SJSA1 (cell line): Measurements from ENCODE around the gene EML4. TPM values are rescaled to one million over a fixed set of nuclear protein-coding genes. Genes with fewer than 3 reads are reported as not detected.

ENCODE experiments used
- DNase-seq, 2 experiments: peaks; one replicate each; pipeline ENCODE4 v3.0.0-alpha.2; 2015 to 2020; ENCODE audit warnings: low spot score in 2 of 2, low read depth in 1 of 2
- H3K27ac ChIP-seq: fragments of 250-450 bp; sonication (Bioruptor Pico); 2 replicates; pipeline ENCODE4 v1.5.1; 2020; ENCODE audit warnings: mild to moderate bottlenecking, moderate library complexity
- H3K27me3 ChIP-seq: fragments of 250-450 bp; sonication (Bioruptor Pico); replicated peaks from 2 replicates; pipeline ENCODE4 v1.5.1; 2020; ENCODE audit warnings: mild to moderate bottlenecking, moderate library complexity
- H3K36me3 ChIP-seq: fragments of 250-450 bp; sonication (Bioruptor Pico); 2 replicates; pipeline ENCODE4 v1.5.1; 2020; ENCODE audit warnings: mild to moderate bottlenecking
- H3K4me1 ChIP-seq: fragments of 250-450 bp; sonication (Bioruptor Pico); replicated peaks from 2 replicates; pipeline ENCODE4 v1.6.1; 2021; ENCODE audit warnings: mild to moderate bottlenecking
- H3K4me3 ChIP-seq: fragments of 250-450 bp; sonication (Bioruptor Pico); 2 replicates; pipeline ENCODE4 v1.5.1; 2020; ENCODE audit warnings: mild to moderate bottlenecking
- H3K9me3 ChIP-seq: fragments of 250-450 bp; sonication (Bioruptor Pico); replicated peaks from 2 replicates; pipeline ENCODE4 v1.5.1; 2020; ENCODE audit warnings: mild to moderate bottlenecking
- total RNA-seq: library from RNA; depleted of rRNA; stranded (reverse); fragments of >200 nt; shearing (Covaris generic); gene quantifications from 2 replicates; pipeline ENCODE4 v1.2.3, GENCODE V29; 2014

EML4 gene
- total RNA-seq, 1 experiment from 2014 or later, result 78.5 TPM

DNA sequence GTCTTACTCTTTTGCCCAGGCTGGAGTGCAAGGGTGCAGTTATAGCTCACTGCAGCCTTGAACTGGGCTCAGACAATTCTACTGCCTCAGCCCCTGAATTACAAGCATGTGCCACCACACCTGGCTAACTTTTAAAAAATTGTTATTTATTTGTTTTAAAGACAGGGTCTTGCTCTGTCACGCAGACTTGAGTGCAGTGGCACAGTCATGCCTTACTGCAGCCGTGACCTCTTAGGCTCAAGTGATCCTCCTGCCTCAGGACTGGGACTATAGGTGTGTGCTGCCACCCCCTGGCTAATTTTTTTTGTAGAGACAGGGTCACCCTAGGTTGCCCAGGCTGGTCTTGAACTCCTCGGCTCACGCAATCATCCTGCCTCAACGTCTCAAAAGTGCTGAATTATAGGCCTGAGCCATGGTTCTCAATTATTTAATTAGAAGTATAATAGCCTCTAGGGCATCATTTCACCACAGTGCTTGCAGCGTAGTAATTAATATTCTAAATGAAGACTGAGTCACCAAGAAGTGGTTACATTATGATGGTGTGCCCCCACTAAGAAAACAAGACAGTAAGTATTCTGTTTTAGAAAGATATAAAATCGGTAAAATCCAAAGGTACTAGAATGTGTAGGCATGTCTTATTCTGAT is 69.6 kb downstream of the EML4 start:
- Histone ChIP-seq H3K27me3 (no peaks in the 10 kb centered on the region; the same call in 1 of the 2 replicates), H3K9me3 (no peaks in the 10 kb centered on the region), H3K4me3 (no peak overlapping the region), H3K4me1 (peaks cover 13% of the 10 kb centered on the region), H3K36me3 (no peaks in the 10 kb centered on the region; the same call in 1 of the 2 replicates), H3K27ac (no peak overlapping the region)
- DNase-seq, result peak in 1 of 2 experiments; percentile 13

DNA sequence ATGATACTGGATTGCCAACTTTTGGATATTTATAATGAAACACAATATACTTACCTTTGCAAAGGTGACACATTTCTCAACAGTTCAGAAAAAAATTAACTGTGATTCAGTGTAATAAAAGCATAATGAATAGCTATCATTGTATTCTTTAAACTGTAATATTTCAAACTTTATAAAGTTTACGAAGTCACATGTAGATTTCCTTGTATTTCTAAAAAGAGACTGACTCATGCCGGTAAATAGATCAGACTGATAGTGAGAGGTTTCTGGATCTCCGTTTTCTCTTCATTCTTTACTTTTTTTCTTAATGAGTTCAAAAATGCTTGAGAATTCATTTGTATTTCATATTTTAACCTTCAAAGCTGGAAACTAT is 70.1 kb downstream of the EML4 start:
- H3K36me3 ChIP-seq, result no peaks in the 10 kb centered on the region; the same call in 1 of the 2 replicates
- H3K4me1 ChIP-seq, result peaks cover 8% of the 10 kb centered on the region
- no peaks in the 10 kb centered on the region; the same call in 1 of the 2 replicates for H3K27me3 ChIP-seq
- DNase-seq, result no peak
- no peaks in the 10 kb centered on the region for H3K9me3 ChIP-seq
- H3K4me3 ChIP-seq, result no peak overlapping the region
- H3K27ac ChIP-seq, result no peak overlapping the region

DNA sequence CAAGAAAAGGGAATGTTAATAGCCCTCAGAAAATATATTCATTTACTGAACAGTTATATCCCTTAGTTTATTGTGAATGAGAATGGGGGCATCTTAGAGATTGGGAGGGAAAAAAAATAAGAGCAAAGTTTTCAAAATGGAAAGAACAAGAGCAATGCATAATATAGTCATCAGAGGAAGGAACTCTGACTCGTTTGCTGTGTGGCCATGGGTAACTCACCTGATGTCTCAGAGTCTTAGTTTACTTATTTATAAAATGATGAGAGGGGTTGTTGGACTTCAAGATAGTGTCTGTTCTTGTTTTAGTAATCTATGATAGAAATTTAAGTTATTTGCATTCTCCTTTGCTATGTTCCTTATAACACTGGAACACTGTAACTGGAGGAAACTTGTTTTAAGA is 70.7 kb downstream of the EML4 start:
- no peaks in the 10 kb centered on the region for H3K9me3 ChIP-seq
- peaks cover 2% of the 10 kb centered on the region for H3K4me1 ChIP-seq
- no peak for DNase-seq
- H3K27ac ChIP-seq, result no peak overlapping the region
- H3K36me3 ChIP-seq, result no peaks in the 10 kb centered on the region; the same call in 1 of the 2 replicates
- no peak overlapping the region for H3K4me3 ChIP-seq
- no peaks in the 10 kb centered on the region; the same call in 1 of the 2 replicates for H3K27me3 ChIP-seq

DNA sequence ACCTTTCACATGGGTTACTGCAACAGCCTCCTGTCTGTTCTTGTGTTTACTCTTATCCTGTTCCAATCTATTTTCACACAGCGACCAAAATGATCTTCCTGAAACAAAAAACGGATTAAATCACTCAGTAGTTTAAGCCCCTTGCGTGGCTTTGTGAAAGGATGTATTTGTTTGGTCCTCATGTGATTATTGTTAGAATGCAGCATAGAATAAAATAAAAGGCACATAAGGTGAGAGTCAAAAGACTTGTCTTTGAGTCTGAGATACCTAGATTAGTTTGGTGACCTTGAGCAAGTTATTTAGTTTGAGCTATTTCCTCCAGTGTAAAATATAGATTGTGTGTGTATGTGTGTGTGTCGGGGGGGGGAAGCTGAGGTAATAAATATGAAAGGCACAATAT is 72.4 kb downstream of the EML4 start:
- H3K4me1 ChIP-seq, result no peaks in the 10 kb centered on the region
- no peaks in the 10 kb centered on the region for H3K9me3 ChIP-seq
- peaks cover 12% of the 10 kb centered on the region for H3K36me3 ChIP-seq
- no peak overlapping the region for H3K27ac ChIP-seq
- no peak overlapping the region for H3K4me3 ChIP-seq
- no peaks in the 10 kb centered on the region for H3K27me3 ChIP-seq
- no peak for DNase-seq

DNA sequence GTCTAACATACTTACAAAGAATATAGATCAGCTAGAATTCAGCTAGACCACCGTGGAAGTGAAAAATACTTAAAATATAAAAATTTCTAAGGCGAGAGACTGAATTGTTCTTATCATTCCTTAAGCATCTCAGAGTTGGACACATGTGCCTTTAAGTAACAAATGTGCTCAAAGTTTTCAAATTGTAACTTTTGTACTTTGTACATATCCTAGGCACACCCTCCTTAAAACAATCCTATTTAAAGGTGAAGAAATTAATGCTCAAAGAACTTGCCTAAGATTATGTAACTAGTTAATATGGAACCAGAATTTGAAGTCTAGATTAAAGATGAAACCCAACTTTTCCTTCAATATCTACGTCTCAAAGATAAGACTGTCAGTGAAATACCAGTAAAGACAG is 74.1 kb downstream of the EML4 start:
- Histone ChIP-seq H3K9me3 (no peaks in the 10 kb centered on the region), H3K4me3 (no peak overlapping the region), H3K27ac (no peak overlapping the region), H3K4me1 (no peaks in the 10 kb centered on the region), H3K36me3 (peaks cover 19% of the 10 kb centered on the region), H3K27me3 (no peaks in the 10 kb centered on the region)
- no peak for DNase-seq

DNA sequence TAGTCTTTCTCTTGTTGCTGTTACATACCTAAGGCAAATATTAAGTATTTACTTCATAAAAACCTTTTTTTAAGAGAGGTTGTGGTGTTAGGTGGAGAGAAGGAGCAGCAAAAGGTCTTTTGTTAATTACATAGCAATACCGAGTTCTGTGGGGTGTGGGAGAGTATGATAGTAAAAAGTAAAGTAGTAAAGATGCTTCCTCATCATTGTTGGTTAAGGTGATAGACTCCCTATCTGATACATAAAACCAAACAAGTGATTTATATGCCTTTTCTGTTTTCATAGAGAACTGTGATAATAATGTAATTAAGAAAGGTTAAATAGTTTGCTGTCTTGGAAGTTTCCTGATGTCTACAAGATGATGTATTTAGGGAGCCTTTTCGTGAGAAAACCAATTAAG is 75.4 kb downstream of the EML4 start:
- Histone ChIP-seq H3K27ac (no peak overlapping the region), H3K4me3 (no peak overlapping the region), H3K27me3 (no peaks in the 10 kb centered on the region), H3K4me1 (no peaks in the 10 kb centered on the region), H3K36me3 (peaks cover 21% of the 10 kb centered on the region), H3K9me3 (no peaks in the 10 kb centered on the region)
- no peak for DNase-seq

DNA sequence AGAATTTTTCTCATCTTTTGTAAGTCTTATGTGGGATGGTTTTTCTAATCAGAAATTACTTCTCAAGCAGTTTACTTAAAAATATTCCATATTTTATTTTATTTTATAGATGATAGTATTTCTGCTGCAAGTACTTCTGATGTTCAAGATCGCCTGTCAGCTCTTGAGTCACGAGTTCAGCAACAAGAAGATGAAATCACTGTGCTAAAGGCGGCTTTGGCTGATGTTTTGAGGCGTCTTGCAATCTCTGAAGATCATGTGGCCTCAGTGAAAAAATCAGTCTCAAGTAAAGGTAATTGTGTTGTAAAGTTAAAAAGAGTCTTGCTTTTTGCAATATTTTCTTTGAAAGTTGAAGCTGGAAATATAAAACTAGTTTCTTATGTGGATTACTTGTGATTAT is 76.2 kb downstream of the EML4 start:
- Histone ChIP-seq H3K27ac (no peak overlapping the region), H3K36me3 (peaks cover 25% of the 10 kb centered on the region)
- DNase-seq, result no peak

DNA sequence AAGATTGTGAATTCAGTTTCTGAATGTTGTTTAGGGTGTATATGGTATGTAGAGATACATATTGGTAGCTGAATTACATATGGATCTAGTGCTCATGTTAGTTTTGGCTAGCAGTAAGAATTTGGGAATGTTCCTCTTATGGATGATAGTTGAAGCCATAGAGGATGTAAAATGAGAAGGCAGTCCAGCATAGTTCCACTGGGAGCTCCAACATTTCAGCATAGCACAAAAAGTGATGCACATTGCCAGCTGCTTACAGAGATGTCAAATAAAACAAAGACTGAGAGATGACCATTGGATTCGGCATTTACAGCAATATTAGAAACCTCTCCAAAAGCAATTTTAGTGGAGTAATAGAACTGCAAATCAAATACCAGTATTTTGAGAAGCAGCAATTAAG is 77.4 kb downstream of the EML4 start:
- H3K4me3 ChIP-seq, result no peak overlapping the region
- H3K9me3 ChIP-seq, result no peaks in the 10 kb centered on the region
- no peak overlapping the region for H3K27ac ChIP-seq
- peaks cover 32% of the 10 kb centered on the region for H3K36me3 ChIP-seq
- H3K4me1 ChIP-seq, result no peaks in the 10 kb centered on the region
- DNase-seq, result no peak
- no peaks in the 10 kb centered on the region for H3K27me3 ChIP-seq

More for the DNA sequence above, 76.2 kb downstream of the EML4 start:
- Histone ChIP-seq H3K4me1 (no peaks in the 10 kb centered on the region), H3K4me3 (no peak overlapping the region), H3K9me3 (no peaks in the 10 kb centered on the region), H3K27me3 (no peaks in the 10 kb centered on the region)

DNA sequence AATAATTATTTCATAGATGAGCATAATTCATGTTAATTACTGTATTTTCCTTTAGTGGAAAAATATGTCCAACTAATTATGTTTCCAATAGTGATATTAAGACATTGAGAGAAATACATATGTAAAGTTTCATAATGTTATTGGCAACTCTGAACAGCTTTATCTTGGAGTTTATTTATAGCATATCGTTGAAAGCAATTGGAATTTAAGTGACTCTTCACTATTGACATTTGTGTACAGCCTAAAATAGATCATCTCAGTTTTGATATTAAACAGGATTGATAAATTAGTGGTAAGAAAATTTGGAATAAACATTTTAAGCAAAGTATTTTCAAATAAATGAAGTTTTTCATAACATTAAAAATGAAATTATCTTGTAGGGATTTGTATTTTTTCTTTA is 79.7 kb downstream of the EML4 start:
- no peaks in the 10 kb centered on the region for H3K9me3 ChIP-seq
- H3K27me3 ChIP-seq, result no peaks in the 10 kb centered on the region
- no peak overlapping the region for H3K4me3 ChIP-seq
- peaks cover 35% of the 10 kb centered on the region for H3K36me3 ChIP-seq
- H3K4me1 ChIP-seq, result no peaks in the 10 kb centered on the region
- H3K27ac ChIP-seq, result no peak overlapping the region
- no peak for DNase-seq

DNA sequence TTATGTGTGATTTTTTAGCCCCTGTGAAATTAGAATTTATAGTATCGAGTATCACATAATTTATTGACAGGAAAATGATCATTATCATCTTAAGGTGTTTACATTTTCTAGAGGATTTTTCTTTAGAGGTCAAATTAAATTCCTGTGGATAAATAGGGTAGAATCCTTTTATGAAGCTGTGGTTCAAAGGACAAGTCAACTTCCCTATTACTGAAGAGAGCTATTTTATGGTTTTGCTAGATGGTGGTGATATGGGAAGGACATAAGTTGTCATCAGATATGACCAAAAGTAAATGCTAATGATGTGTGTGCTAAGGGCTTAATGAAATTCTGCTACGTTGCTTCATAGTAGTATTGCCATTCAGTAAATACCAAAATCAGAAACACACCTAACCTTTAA is 80.1 kb downstream of the EML4 start:
- DNase-seq, result no peak

DNA sequence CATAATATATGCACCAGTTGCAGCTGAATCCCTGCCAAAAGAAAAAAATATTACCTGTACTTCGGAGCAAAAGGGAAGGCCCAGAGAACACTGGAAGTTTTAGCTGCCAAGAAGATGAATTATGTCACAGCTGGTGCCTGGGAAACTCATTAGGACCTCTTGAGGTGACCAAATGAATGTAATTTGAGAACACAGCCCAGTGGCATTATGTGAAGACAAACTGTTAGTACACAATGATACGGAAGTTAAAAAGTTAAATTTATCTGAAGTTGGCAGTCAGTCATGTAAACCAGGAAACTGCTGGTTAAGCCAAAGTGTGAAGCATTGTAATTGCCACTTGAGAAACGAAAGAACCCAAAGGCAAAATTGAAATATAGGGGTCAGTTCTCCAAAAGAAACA is 80.7 kb downstream of the EML4 start:
- H3K36me3 ChIP-seq, result peaks cover 35% of the 10 kb centered on the region
- H3K27me3 ChIP-seq, result no peaks in the 10 kb centered on the region
- no peaks in the 10 kb centered on the region for H3K9me3 ChIP-seq
- H3K4me1 ChIP-seq, result no peaks in the 10 kb centered on the region
- H3K4me3 ChIP-seq, result no peak overlapping the region
- no peak for DNase-seq
- H3K27ac ChIP-seq, result no peak overlapping the region

More for the DNA sequence above, 80.1 kb downstream of the EML4 start:
- Histone ChIP-seq H3K4me3 (no peak overlapping the region), H3K27ac (no peak overlapping the region), H3K36me3 (peaks cover 35% of the 10 kb centered on the region), H3K27me3 (no peaks in the 10 kb centered on the region), H3K4me1 (no peaks in the 10 kb centered on the region), H3K9me3 (no peaks in the 10 kb centered on the region)

DNA sequence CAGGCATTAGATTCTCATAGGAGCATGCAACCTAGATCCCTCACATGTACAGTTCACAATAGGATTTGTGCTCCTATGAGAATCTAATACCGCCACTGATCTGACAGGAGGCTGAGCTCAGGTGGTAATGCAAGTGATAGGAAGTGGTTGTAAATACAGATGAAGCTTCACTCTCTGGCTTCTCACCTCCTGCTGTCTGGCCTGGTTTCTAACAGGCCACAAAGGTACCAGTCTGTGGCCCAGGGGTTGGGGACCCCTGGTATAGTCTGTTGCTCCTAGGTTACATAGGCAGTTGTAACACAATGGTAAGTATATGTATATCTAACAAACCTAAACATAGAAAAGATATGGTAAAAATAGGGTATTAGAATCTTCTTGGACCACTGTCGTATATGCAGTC is 81.8 kb downstream of the EML4 start:
- Histone ChIP-seq H3K36me3 (peaks cover 29% of the 10 kb centered on the region), H3K9me3 (no peaks in the 10 kb centered on the region), H3K27ac (no peak overlapping the region), H3K4me1 (no peaks in the 10 kb centered on the region), H3K4me3 (no peak overlapping the region), H3K27me3 (no peaks in the 10 kb centered on the region)
- DNase-seq, result no peak

DNA sequence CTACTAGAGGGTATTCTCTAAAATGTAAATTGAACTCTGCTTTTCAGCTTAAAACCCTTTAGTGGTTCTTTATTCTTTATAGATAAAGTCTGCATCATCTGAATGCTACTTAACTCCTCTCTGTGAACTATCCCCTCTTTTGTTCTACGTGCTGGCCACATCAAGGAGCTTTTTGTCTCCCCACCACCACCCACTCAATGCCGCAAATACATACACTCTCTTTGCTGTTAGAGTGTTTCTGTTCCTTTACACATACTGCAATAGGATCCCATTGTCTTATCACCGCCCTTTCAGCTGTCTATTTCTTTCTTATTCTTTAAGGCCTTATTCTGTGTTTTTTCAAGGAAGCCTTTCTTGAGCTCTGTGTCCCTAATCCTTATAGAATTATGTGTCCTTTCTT is 83.3 kb downstream of the EML4 start:
- DNase-seq, result no peak
- H3K4me3 ChIP-seq, result no peak overlapping the region
- H3K9me3 ChIP-seq, result no peaks in the 10 kb centered on the region
- H3K27ac ChIP-seq, result no peak overlapping the region
- H3K27me3 ChIP-seq, result no peaks in the 10 kb centered on the region
- H3K36me3 ChIP-seq, result peaks cover 20% of the 10 kb centered on the region
- no peaks in the 10 kb centered on the region for H3K4me1 ChIP-seq

DNA sequence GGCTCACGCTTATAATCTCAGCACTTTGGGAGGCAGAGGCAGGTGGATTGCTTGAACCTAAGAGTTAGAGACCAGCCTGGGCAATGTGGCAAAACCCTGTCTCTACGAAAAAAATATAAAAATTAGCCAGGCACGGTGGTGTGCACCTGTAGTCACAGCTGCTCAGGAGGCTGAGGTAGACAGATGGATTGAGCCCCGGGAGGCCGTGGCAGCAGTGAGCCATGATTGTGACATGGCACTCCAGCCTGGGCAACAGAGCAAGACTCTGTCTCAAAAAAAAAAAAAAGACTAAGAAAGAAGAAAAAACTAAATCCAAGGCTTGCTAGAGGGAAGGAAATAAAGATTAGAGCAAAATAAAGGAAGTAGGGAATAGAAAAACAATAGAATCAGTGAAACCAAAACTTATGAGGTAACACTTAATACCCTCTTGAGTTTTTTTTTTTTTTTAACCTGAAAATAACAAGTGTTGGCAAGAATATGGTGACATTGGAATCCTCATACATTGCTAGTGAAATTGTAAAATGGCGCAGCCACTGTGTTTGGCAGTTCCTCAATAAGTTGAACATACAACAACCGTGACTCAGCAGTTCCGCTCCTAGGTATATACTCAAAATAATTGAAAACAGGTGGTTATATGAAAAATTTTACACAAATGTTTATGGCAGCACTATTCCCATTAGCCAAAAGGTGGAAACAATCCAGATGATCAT is 85.2 kb downstream of the EML4 start:
- no peak for DNase-seq
- H3K27ac ChIP-seq, result no peak overlapping the region

More for the DNA sequence above, 85.2 kb downstream of the EML4 start:
- Histone ChIP-seq H3K36me3 (peaks cover 23% of the 10 kb centered on the region), H3K4me3 (no peak overlapping the region), H3K27me3 (no peaks in the 10 kb centered on the region), H3K9me3 (no peaks in the 10 kb centered on the region), H3K4me1 (no peaks in the 10 kb centered on the region)
